CD4-positive, alpha-beta T cell (primary cell): ENCODE data around the gene ST6GALNAC3. TPM values are rescaled to one million over a fixed set of nuclear protein-coding genes. Genes with fewer than 3 reads are reported as not detected.

Experiments
- ATAC-seq: fragments of 200-7000 bp; cut with Tn5 transposase; one replicate; pipeline ENCODE4 v1.10.0; 2022; ENCODE audit warnings: mild to moderate bottlenecking; ENCODE audit not compliant: poor library complexity
- CTCF ChIA-PET: fragments of 350-600 bp; sonication (Branson Sonifier 250); formaldehyde crosslinking; loops from one replicate; lab custom pipeline; 2021; ENCODE audit warnings: antibody characterized with exemption, inconsistent platforms; lab: Charles Lee
- POLR2A ChIA-PET: fragments of 350-600 bp; sonication (Branson Sonifier 250); formaldehyde crosslinking; loops from one replicate; lab custom pipeline; 2021; ENCODE audit warnings: antibody characterized with exemption, inconsistent platforms; lab: Charles Lee
- DNase-seq, 14 experiments: peaks; one replicate each; pipeline ENCODE4 v3.0.0-alpha.2; 2013 to 2020; ENCODE audit warnings: mixed read lengths in 2 of 14
- H3K27ac ChIP-seq, 2 donors: one replicate each; pipeline versions ENCODE4 v1.5.1 to v1.7.0; 2013; ENCODE audit warnings: low read length in 2 of 2, low read depth in 1 of 2, mild to moderate bottlenecking in 1 of 2
- H3K27me3 ChIP-seq, 2 experiments: 1 replicate in 1 of 2; 2 replicates in 1 of 2; pipeline versions ENCODE4 v1.6.1 to v1.7.0; 2013; ENCODE audit warnings: low read length in 2 of 2, control low read depth in 1 of 2, mild to moderate bottlenecking in 1 of 2, moderate library complexity in 1 of 2; ENCODE audit not compliant: insufficient read depth in 2 of 2, control insufficient read depth in 1 of 2
- H3K36me3 ChIP-seq: one replicate; pipeline ENCODE4 v1.6.1; 2013; ENCODE audit warnings: low read length, control low read depth; ENCODE audit not compliant: insufficient read depth
- H3K4me1 ChIP-seq: one replicate; pipeline ENCODE4 v1.6.1; 2013; ENCODE audit warnings: low read length, control low read depth; ENCODE audit not compliant: insufficient read depth
- H3K4me3 ChIP-seq: one replicate; pipeline ENCODE4 v1.5.1; 2013; ENCODE audit warnings: mild to moderate bottlenecking, low read length, moderate library complexity
- H3K9me3 ChIP-seq, 2 experiments: 1 replicate in 1 of 2; 2 replicates in 1 of 2; pipeline versions ENCODE4 v1.6.1 to v1.7.0; 2013; ENCODE audit warnings: low read length in 2 of 2, mild to moderate bottlenecking in 2 of 2, control low read depth in 1 of 2, moderate library complexity in 1 of 2; ENCODE audit not compliant: control insufficient read depth in 1 of 2, insufficient read depth in 1 of 2
- H3K27ac Mint-ChIP-seq: one replicate; pipeline ENCODE4 v1.8.0; 2020; ENCODE audit warnings: mixed read lengths
- H3K27me3 Mint-ChIP-seq: one replicate; pipeline ENCODE4 v1.8.0; 2021; ENCODE audit warnings: mixed read lengths
- H3K36me3 Mint-ChIP-seq: one replicate; pipeline ENCODE4 v1.8.0; 2021; ENCODE audit warnings: low read depth, mixed read lengths
- H3K4me1 Mint-ChIP-seq: one replicate; pipeline ENCODE4 v1.8.0; 2021; ENCODE audit warnings: low read depth, mixed read lengths
- H3K4me3 Mint-ChIP-seq: one replicate; pipeline ENCODE4 v1.8.0; 2020; ENCODE audit warnings: mild to moderate bottlenecking, mixed read lengths
- H3K9me3 Mint-ChIP-seq: one replicate; pipeline ENCODE4 v1.8.0; 2020; ENCODE audit warnings: mixed read lengths
- intact Hi-C, 2 experiments: fragments of 100-400 bp; cut with DNase I in 1 of 2; cut with micrococcal nuclease in 1 of 2; formaldehyde crosslinking; loops; one replicate each; pipeline versions ENCODE4 v1.15.1 to v1.9.0; 2023 to 2025; cut with DNase I, micrococcal nuclease
- total RNA-seq, 174 experiments: library from RNA in 2 of 174; stranded (reverse) in 2 of 174; gene quantifications; one replicate each; pipeline ENCODE4 v1.2.3 and lab custom pipeline; 2021 to 2026
- TF ChIP-seq, protein P1 (sequence below): fragments of 200-600 bp; IDR thresholded peaks from one replicate; pipeline ENCODE4 v1.8.0; 2022; ENCODE audit warnings: antibody characterized with exemption, mild to moderate bottlenecking

The ST6GALNAC3 gene
- total RNA-seq, 2 experiments from 2014 or later = 0.77 to 1.3 TPM

DNA sequence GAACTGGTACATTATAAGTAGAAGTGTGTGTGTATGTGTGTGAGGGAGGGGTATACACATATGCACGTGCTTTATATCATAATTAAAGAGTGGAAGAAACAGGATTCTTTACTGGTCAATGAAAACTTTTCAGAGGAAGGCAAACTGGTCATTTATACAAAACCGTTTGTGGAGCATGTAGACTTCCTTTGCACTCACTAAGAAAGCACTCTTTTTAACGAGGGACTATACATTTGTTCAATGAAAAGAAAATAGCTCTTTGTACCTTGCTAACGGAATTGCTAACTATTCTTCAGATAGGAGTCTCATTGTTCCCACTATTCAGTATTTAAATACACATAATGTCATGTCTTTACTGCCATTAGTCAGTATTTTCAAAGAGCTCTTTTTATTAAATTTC is 219.3 kb downstream of the ST6GALNAC3 start:
- peak overlapping the region; percentile 58 for H3K27ac Mint-ChIP-seq
- intact Hi-C loops = loop anchor here in 1 of 2 experiments (5.0 kb wide), 1 partner anchor 37 kb away; no protein-coding TSS in a partner anchor
- Histone ChIP-seq H3K4me3 (no peak overlapping the region), H3K36me3 (no peaks in the 10 kb centered on the region), H3K27me3 (no peaks in the 10 kb centered on the region), H3K27ac (peak overlapping the region in 1 of 2 donors; percentile 45), H3K9me3 (no peaks in the 10 kb centered on the region), H3K4me1 (peaks cover 25% of the 10 kb centered on the region)
- no peak for ATAC-seq
- peaks cover 81% of the 10 kb centered on the region for H3K4me1 Mint-ChIP-seq
- peak overlapping the region; percentile 34 for H3K4me3 Mint-ChIP-seq
- POLR2A ChIA-PET = interaction anchor here (0.8 to 3.1 kb wide), 7 partner anchors 8 to 139 kb away, joined by 3 to 16 read pairs (median 5); no protein-coding TSS in a partner anchor
- no peak for DNase-seq
- H3K27me3 Mint-ChIP-seq = no peaks in the 10 kb centered on the region
- no peaks in the 10 kb centered on the region for H3K36me3 Mint-ChIP-seq
- TF ChIP-seq, protein P1, sequence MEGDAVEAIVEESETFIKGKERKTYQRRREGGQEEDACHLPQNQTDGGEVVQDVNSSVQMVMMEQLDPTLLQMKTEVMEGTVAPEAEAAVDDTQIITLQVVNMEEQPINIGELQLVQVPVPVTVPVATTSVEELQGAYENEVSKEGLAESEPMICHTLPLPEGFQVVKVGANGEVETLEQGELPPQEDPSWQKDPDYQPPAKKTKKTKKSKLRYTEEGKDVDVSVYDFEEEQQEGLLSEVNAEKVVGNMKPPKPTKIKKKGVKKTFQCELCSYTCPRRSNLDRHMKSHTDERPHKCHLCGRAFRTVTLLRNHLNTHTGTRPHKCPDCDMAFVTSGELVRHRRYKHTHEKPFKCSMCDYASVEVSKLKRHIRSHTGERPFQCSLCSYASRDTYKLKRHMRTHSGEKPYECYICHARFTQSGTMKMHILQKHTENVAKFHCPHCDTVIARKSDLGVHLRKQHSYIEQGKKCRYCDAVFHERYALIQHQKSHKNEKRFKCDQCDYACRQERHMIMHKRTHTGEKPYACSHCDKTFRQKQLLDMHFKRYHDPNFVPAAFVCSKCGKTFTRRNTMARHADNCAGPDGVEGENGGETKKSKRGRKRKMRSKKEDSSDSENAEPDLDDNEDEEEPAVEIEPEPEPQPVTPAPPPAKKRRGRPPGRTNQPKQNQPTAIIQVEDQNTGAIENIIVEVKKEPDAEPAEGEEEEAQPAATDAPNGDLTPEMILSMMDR = no peak
- H3K9me3 Mint-ChIP-seq = no peaks in the 10 kb centered on the region
- CTCF ChIA-PET = interaction anchor here (1.2 kb wide), 1 partner anchor 9 kb away, joined by 3 read pairs; no protein-coding TSS in a partner anchor

DNA sequence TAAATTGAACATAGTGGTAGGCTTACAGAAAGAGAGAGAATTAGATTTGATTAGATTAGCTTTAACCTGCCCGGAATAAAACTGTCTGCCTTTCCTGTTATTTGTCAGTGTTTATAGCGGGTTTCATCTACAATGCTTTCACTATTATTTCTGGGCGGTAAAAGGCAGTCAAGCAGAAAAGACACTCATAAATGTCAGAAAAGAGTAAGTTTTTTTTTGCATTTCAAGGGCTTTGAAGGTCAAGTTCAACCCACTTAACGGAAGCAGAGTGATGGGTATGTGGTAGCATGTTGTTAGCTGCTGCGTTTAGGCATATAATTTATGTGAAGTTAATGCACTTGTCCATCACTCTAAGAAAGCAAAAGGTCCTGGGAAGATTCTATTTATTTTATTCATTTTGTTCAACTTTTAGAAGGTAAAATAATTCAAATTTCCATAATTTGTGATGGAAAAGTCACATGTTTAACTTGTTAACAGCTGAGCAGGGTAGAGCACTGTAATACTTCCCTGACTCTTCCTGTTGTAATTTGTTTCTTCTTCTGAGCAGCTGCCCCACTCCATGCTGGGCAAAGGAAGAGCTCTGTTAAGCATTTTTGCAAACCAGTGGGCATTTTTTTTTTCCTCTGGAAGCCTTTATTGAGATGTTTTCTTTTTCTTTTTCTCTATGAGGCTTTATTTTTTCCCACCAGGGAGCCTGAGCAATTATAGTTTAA is 220.1 kb downstream of the ST6GALNAC3 start:
- Mint-ChIP-seq H3K4me1 (peaks cover 81% of the 10 kb centered on the region), H3K27ac (peak overlapping the region; percentile 58), H3K36me3 (no peaks in the 10 kb centered on the region), H3K9me3 (no peaks in the 10 kb centered on the region), H3K4me3 (peak overlapping the region; percentile 72), H3K27me3 (no peaks in the 10 kb centered on the region)
- no peaks in the 10 kb centered on the region for H3K27me3 ChIP-seq
- peak in 3 of 14 experiments; percentile 40 to 64 (median 45) for DNase-seq
- H3K36me3 ChIP-seq = no peaks in the 10 kb centered on the region
- ChIA-PET CTCF (interaction anchor here (1.2 kb wide), 1 partner anchor 10 kb away, joined by 3 read pairs; no protein-coding TSS in a partner anchor), POLR2A (interaction anchor here (0.6 to 3.1 kb wide), 9 partner anchors 9 to 1388 kb away, joined by 3 to 16 read pairs (median 4); no protein-coding TSS in a partner anchor)
- peaks cover 23% of the 10 kb centered on the region for H3K4me1 ChIP-seq
- intact Hi-C loops = loop anchor here in 1 of 2 experiments (5.0 kb wide), 1 partner anchor 37 kb away; no protein-coding TSS in a partner anchor
- peak; percentile 73 for ATAC-seq
- TF ChIP-seq, protein P1 = no peak
- H3K9me3 ChIP-seq = no peaks in the 10 kb centered on the region
- H3K27ac ChIP-seq = peak overlapping the region in 1 of 2 donors; percentile 45
- peak overlapping the region; percentile 29 for H3K4me3 ChIP-seq

DNA sequence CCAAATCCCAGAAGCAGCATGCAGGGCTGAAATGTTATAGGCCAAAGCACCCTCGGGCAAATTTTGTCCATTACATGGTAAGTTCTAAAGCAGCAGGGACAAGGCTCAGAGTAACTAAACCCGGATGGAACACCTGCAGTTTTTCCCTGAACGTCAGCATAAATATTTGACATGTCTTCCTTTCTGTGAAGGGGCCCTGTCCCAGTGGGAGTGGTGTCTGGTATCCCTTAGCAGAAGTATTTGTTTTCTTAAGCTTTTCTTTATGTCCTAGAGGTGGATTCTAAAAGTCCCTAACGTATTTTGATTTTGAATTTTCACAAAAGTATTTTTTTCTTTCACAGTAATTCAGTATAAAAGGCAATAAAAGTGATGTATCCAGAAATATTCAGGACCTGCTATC is 223.9 kb downstream of the ST6GALNAC3 start:
- no peaks in the 10 kb centered on the region for H3K27me3 Mint-ChIP-seq
- ATAC-seq (no peak), DNase-seq (no peak)
- H3K4me1 Mint-ChIP-seq = peaks cover 75% of the 10 kb centered on the region
- no peaks in the 10 kb centered on the region for H3K36me3 Mint-ChIP-seq
- H3K27ac Mint-ChIP-seq = peak overlapping the region; percentile 40
- CTCF ChIA-PET = no interaction called here
- POLR2A ChIA-PET = no interaction called here
- Histone ChIP-seq H3K36me3 (no peaks in the 10 kb centered on the region), H3K4me3 (no peak overlapping the region), H3K27ac (no peak overlapping the region), H3K27me3 (no peaks in the 10 kb centered on the region), H3K9me3 (no peaks in the 10 kb centered on the region), H3K4me1 (peaks cover 4% of the 10 kb centered on the region)
- TF ChIP-seq, protein P1 = no peak
- intact Hi-C loops = no loop called here
- H3K4me3 Mint-ChIP-seq = no peak overlapping the region
- H3K9me3 Mint-ChIP-seq = no peaks in the 10 kb centered on the region
